Globus pallidus (tissue), 1 donor: ENCODE measurements around the gene SMC3.
A peak's percentile ranks its signal among the peaks of the same experiment; 100 is the strongest.
"Not testable (repeated sequence)": the region's sequence is repeated elsewhere in the genome, so short reads cannot be mapped to it uniquely, and the experiment has no call there.

Experiments
- DNase-seq: peaks from one replicate; pipeline ENCODE4 v3.0.0-alpha.2; 2015; ENCODE audit warnings: low spot score

SMC3 gene

DNA sequence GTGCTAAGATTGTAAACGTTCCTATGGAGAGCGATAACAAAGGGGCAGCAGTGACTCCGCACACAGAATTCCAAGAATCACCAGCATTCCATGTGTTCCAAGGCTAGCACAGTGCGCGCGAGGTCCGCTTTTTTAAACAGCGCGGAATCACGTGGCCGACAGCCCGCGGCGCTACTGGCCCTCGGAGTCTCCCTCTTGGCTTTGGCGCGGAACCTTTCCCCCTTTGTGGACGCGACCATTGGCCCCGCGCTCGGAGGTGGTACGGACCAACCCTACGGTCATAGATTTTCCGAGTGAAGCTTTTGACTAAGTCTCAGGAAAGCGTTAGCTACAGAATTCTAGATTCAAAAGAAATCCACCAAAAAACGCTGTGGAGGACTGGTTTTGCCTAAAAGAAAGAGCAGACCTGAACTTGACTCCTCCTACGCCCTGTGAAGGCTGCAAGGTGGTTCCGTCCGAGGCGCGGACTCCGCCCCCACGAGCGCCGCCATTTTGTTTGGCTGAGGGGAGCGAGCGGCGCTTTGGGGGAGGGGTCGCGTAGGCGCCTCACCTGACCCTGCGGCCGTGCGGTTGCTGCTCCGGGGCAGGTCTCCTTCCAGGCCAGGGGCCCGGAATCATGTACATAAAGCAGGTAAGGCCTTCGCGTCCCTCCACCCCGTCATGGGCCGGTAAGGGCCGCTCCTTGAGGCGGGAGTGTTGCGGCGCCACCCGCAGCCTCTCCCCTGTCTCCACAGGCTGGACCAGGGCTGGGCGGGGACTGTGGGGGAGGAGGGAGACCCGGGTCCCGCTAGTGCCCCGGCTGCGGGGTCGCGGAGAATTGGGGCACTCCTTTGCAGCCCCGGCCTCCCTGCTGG lies at the start of gene SMC3:
Gene SMC3 (plus strand): TSS at position 495 of the 854 bp plus-strand sequence. CDS start 122 bp downstream, at position 617.
- peak; percentile 89 for DNase-seq

DNA sequence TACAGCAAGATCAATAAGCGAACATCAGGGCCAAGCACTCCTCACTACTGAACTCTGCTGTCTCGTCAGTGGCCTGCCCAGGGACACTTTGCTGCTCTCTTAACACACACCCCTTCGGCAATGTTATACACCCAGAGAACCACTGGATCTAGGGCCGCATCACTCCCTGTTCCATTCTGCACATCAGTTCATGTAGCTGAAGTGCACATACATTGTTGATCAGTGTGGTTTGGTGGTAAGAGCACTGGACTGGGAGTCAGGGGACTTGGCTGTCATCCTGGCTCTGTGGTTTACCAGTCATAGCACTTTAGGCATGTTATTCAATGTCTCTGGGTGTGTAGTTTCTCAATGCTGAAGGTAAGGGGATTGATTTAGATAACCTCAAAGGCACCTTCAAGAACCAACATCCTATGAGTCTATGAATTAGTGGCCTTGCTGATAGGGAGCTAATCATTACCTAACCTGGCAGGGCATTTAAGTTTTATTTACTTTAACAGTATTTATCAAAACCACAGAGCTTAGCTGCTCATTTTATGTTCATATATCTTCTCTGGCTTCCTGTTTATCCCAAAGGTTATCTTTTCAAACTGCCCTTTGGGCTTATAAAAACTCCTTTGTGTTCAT lies 45.0 kb upstream of the SMC3 start:
- no peak for DNase-seq

DNA sequence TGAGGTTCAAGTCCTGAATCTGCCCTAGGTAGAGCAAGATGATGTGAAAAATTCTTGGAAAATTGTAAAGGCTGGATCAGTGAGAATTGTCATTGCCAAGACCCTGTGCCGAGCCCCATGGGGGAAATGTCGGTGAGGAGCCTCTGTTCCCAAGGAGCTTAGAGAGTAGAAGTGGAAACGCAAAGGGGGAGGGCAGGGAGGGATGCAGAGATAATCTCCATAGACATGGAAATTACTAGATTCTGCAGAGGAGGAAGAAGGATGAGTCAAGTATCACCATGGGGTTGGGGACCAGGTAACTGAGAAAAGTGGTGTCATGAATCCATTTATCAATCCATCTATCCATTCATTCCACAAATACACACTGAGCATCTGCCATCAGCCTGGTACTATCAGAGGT lies 43.8 kb upstream of the SMC3 start:
- DNase-seq = no peak

DNA sequence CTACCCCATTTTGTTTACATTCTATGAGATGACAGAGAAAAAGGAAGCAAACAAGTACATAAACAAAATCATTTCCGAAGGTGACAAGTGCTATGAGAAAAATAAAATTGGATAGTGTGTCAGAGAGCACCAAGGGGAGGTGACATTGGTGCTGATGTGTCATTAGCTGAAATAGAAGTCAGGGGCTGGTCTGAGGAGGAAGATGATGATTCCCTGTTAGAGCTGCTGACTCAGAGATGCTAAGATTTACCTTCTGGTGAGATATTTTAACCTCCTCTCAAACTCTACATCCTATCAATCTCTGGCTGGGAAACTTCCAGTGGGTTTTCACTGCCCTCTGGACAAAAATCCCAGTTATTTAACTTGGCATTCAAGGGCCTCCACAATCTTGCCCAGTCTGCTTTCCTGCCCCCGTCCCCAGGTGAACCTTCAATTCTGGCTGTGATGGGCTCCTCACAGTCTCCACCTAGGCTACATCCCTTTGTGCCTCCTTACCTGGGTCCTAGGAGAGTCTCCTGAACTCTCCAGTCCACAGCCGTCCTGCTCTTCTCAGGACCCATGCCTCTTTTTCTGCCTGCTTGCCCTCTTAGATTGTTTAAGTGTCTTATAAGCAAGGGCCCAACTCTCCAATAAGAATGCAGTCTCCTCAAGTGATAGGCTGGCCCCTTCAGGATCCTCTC lies 43.2 kb upstream of the SMC3 start:
- DNase-seq = no peak

DNA sequence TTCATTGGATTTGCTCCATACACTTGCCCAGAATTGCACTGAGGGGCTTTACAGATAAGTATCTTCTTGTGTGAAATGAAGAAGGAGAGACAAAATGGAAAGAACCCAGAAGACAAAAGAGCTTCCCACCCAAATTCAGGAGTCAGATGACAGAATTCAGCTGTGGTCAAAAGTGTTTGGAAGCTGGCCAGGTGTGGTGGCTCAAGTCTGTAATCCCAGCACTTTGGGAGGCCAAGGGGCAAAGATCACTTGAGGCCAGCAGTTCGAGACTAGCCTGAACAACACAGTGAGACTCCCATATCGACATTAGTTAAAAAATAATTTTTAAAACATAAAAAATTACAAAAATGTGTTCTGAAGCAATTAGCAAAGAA lies 42.6 kb upstream of the SMC3 start:
- no peak for DNase-seq

DNA sequence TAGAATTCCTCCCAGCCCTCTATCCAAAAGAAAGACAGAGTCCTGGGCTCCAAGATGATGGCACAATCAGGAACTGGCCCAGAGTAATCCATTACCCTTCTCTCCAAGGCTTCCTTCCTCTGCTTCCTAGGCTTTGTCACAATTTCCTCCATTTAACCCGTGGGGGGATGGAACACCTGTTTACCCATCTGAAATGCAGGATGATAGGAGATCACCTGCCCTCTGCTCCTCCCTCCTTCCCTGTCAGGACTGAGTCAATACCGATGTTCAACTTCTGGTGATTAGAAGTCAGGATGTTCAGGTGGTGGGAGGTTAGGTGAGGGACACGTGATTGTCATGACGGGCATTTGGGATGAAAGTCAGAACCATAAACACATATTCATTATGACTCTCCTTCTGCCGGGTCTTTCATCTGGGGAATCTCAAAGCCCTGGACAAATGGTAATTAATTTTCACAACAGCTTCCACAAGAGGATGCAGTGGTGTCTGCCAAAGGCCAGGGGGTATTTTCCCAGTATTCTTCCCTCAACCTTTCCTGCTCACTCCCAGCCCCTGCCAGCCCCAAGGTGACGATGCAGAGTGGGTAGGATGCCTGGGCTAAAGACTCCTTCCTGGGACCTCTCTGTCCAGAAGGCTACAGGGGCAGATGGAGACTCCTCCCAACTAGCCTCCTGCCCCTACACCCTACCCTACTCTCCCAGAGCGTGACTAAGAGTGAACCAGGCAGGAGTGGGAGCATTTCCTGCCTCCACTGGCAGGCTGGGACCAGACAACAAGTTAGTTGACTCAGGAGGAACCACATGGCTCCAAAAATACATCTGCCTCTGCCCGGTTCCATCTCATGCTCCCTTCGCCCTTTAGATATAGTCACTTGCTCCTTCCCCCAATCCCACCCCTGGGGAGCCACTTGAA lies 41.9 kb upstream of the SMC3 start:
- no peak for DNase-seq

DNA sequence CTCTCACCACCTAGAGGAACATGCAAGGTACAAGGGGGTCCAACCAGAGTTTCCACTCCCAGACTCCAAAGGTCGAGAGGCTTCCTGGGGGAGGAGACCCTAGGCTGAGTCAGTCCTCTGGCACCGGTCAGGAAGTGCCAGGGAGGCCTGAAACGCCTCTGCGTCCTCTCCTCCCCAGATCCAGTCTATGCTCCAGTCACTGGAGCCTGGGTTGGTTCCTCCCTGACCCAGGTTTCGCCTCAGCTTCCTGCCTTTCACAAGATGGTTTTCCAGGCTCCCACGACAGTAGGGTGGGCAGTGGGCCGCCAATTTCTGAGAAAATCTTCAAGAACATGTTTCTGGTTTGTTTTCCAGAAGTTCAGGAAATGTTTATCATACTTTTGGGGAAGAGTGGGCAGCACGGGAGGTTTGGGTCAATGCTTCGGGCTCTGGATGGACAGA lies 39.7 kb upstream of the SMC3 start:
- no peak for DNase-seq

DNA sequence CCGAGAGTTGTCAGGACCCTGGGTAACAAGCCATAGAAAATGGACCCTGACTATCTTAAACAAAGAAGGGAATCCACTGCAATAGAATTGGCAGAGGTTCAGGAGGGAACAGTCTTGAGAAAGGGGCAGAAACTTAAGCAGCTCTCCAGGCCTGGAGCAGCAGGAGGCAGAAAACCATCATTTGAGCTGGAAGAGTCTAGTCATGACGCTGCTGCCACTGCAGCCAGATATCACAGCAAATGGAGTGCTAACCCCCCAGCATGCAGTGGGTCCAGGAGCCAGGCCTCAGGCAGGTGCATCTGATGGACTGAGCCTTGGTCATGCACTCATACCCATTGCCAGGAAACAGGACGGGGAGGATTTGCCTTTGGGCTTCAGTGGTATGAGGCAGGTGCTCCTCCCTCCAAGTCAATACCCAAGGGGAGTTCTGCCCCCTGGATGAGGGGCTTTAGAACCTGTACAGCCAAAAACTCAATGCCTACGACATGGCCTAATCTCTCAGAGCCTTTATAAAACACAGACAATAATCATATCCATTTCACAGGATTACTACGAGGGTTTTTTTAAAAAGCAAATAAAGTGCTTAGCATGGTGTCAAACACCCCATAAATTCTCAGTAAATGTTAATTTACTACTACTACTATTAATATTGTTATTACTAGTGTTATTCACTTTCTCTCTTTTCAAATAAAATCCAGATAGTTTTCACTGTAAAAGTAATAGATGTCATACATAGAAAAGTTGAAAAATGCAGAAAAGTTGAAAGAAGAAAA lies 39.1 kb upstream of the SMC3 start:
- no peak for DNase-seq

DNA sequence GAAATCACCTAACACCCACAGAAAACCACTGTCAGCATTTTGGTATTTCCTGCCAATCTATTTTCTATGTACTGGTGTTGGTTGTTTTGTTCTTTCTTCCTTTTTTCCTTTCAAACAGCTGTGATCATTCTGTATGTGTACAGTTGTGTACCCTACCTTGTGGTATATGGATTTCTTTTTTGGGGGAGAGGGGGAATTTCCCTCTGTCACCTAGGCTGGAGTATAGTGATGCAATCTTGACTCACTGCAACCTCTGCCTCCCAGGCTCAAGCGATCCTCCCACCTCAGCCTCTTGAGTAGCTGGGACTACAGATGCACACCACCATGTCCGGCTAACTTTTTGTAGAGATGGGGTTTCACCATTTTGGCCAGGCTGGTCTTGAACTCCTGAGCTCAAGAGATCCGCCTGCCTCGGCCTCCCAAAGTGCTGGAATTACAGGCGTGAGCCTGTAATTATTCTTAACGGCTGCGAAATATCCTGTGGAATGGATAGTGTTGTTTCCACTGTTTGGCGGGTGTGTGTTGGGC lies 38.4 kb upstream of the SMC3 start:
- DNase-seq = not testable (repeated sequence)

DNA sequence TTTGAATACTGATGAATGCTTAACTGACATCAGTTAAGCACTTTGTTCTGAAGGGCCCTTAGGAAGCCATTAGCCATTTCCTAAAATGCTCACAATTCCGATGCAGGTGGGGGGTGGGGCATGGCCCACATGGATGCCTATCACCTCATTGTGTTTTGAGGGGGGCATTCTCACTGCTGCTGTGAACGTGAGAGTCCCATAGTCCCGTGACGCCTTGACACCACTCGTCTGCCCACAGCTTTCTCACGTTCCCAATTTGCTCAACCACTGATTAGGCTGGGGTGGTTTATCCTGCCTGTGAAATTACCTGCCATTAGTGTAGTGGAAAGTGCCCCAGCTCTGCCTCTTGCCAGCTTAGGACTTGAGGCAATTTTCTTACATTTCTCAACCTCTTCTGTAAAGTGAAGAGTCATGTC lies 37.9 kb upstream of the SMC3 start:
- DNase-seq = no peak

DNA sequence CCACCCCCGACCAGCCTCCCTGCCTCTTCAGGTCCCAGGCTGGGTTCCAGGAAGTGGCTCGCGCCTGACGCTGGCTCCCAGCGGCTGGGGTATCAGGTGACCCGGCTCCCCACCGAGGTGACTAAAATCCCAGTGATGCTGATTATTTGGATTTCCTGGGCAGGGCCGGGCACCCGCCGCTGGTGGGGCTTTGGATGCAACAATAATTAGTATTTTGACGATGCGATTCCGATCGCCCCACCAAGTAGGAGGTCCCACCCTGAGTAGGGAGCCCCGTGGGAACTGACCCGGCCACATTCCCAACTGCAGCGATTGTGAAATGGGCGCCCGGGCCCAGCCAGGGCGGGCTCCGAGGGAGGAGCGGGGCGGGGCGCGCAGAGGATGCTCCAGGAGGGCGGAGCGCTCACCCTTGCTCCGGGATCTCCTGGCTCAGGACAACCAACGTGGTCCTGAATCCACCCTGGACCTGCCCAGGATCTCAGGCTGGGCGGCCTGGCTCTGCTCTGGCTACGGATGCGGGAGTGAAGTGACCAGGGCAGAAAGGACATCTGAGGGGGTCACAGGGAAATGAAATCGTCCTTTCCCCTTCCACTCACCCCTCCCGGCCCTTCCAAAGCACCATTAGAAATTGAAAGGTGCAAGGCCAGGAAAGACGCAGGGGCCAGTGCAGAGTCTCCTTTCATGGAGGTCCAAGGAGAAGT lies 37.2 kb upstream of the SMC3 start:
- no peak for DNase-seq

DNA sequence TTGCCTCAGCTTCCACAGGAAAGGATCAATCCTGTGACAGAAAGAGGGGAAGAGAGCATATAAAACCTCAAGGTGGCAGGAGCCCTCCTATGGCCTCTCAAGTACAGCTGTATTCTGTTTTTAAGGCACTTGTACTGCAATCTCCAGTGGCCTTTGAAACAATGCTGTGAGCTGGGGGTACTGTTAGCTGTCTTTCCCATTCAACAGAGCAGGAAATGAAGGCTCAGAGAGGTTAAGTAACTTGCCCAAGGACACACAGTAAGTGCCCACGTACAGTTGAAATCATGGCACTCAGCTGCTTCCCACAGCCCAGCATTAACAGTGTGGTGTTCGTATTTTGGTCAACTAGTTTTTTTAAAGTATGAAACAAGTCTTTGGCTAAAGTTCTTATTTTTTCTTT lies 35.8 kb upstream of the SMC3 start:
- DNase-seq = no peak

DNA sequence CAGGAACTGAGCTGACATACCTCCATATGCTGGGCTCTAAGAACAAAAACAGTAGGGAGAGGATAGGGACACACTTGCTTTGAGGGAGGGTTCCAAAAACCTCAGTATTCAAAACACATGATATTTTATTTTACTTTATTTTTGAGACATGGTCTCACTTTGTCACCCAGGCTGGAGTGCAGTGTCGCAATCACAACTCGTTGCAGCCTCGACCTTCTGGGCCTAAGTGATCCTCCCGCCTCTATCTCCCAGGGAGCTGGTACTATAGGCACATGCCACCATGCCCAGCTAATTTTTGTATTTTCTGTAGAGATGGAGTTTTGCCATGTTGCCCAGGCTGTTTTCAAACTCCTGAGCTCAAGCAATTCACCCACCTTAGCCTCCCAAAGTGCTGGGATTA lies 34.9 kb upstream of the SMC3 start:
- not testable (repeated sequence) for DNase-seq

DNA sequence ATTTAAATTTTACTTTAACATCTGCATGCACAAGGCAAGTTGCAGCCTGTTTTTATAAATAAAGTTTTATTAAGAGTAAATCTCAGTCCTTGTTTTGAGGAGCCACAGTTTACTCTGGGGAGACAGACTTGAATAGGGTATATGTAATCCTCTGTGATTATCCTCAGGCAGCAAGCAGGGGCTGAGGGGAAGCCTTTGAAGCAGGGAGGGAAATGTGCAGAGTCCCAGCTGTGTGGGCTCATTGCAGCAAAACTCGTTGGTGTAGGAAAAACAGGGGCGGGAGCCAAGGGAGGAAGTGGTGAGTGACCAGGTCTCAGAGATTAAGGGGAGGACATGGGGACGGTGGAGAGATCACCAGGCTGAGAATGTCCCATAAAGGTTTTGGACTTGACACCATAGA lies 34.3 kb upstream of the SMC3 start:
- no peak for DNase-seq

DNA sequence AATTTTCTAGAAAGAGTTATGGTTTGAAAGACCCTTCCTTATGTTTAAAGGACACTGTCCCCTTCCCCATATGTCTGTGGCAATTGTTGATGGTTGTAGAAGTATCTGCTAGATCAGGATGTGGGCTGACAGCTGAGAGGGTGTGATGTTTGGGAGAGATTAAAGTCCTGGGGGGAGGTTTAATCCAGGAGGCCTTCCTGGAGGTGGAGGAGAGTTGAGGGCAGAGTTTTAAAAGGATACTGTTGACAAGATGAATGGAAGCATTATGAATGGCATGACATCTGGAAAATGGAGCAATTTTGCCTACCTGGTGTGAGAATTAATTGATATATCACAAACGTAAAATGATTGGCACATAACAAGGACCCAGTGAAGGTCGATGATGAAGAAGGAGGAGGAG lies 32.9 kb upstream of the SMC3 start:
- no peak for DNase-seq

DNA sequence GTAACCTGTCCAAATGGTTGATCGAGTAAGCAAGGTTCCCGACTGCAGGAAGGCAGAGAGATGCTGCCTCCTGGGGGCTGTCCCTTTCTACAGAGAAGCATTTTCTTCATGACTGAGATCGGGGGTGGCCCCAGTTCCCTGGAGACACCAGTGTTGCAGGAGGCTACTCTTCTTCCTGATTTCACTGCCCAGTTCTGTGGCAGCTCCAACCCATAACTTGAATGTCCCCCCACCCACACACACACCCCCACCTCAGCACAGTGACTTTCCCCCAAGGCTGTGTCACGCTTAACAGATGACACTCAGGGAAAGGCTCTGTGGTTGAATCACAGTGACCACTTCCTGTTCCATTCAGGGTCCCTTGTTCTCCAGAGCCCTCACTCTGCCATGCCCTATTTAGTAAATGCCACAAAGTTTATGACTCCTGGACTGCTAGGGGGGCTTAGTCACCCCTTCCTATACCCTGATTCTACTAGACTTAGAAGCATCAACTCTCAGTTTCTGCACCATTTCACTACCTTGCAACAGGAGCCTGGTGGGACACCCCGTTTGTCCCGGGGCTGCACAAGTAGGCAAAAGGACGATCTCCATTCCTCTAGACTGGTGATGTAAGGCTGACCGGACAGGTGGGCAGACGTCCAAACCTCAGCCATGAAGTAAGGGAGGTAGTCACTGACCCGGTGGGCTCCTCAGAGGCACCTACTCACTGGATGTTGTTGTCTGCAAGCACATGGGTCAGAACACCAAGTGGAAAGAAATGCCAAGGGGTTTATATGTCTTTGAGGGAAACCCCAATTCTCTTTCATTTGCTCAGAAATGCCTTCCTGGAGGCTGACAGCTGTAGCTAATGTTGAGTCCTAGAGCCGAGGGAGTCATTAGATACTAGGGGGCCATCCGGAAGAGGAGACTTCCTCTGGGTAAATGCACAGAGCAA lies 31.3 kb upstream of the SMC3 start:
- DNase-seq = no peak

DNA sequence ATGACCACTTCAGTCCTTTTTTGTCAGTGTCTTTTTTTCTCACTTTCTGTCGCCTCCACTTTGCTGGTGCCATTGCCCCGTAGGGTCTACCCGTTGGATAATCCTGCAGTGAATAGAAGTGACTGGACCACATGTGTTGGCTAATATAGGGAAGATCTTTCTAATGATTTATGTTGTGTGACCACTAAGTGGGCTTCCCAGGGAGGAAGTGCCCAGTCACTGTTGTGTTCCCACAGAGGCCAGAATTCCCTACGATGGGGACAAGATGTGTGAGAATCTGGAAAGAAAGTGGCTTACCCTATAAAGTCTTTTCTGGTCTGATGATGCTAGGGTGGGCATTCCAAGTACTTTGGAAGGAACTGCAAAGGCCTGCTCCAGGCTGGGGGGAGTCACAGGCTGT lies 28.4 kb upstream of the SMC3 start:
- DNase-seq = no peak

DNA sequence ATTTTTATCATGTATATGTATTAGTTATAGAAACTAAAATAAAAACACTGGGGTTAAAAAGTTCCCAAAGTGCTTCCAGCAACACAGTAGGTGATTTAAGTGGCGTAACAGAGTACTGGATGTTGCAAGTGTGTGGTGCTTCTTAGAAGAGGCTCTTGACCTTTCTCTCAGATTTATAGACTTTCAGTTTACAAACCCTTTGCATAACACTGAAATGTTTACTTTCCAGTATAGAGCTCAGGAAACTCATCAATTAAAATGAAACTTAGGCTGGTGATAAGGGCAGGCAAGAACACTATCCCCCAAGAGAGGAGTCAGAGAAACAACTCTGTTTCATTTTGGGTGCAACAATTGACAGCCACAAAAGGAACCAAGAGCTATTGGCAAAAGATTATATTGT lies 27.5 kb upstream of the SMC3 start:
- no peak for DNase-seq

DNA sequence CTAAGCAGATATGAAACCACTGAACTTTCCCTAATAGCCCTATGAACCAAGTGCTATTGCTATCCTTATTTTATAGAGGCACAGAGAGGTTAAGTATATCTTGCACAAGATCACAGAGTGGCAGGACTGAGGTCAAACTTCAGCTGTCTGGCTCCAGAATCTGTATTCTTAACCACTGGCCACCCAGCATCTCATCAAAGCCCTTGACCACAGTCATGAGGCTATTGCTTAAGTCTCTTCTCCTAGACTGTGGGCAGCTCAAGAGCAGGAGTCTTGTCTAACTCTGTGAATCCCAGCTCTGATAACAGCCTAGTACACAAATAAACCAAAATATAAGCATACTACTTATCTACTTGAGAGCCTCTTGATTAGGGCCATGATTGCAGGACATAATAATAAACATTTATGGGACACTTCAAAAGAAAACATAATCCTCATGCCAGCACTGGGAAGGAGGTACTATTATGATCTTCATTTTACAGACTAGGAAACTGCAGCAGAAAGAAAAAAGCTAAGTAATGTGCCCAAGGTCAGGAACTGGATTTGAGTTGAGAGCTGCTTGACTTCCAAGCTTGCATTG lies 22.4 kb upstream of the SMC3 start:
- DNase-seq = no peak
